SJCRH30 (cell line): ENCODE measurements around the gene CDK13. TPM values are rescaled to one million over a fixed set of nuclear protein-coding genes. Genes with fewer than 3 reads are reported as not detected.

Source experiments
- total RNA-seq: library from RNA; depleted of rRNA; stranded (reverse); fragments of >200 nt; shearing (Covaris generic); gene quantifications from 2 replicates; pipeline ENCODE4 v1.2.3, GENCODE V29; 2014; rRNA removed

Gene CDK13
- total RNA-seq, 1 experiment from 2014 or later = 70.5 TPM

Other genes starting within 250 kb of the CDK13 start
- 46.2 and 47.7 TPM in 2 replicates for gene MPLKIP, start 184.4 kb downstream of the CDK13 start, total RNA-seq
- 4.4 and 4.8 TPM in 2 replicates for gene SUGCT, start 184.7 kb downstream of the CDK13 start, total RNA-seq